ENCODE measurements around the gene PRKAA2.
A peak's percentile ranks its signal among the peaks of the same experiment; 100 is the strongest.

The PRKAA2 gene

DNA sequence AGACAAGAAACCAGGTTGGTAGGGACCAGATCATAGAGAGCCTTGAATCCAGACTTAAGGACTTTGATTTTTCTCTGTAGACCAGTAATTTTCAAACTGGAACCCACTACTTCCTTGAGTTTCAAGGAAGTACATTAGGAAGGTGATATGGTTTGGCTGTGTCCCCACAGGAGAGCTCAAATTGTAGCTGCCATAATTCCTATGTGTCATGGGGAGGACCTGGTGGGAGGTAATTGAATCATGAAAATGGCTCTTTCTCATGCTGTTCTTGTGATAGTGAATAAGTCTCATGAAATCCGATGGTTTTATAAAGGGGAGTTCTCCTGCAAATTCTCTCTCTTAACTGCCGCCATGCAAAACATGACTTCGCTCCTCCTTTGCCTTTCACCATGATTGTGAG is 10.1 kb upstream of the PRKAA2 start:
- Histone ChIP-seq H3K36me3 (ENCODE audit: control insufficient read depth, low read depth, low read length) (no peaks in the 10 kb centered on the region), H3K4me3 (ENCODE audit: low read length) (no peak overlapping the region), H3K9ac (ENCODE audit: low read length) (no peak overlapping the region), H3K9me3 (ENCODE audit: control insufficient read depth, low read depth, low read length) (no peaks in the 10 kb centered on the region), H3K4me1 (ENCODE audit: control insufficient read depth, low read depth, low read length) (peaks cover 5% of the 10 kb centered on the region), H3K27me3 (ENCODE audit: control insufficient read depth, insufficient read depth, low read length) (no peaks in the 10 kb centered on the region), H3K27ac (ENCODE audit: low read length) (no peak overlapping the region)

DNA sequence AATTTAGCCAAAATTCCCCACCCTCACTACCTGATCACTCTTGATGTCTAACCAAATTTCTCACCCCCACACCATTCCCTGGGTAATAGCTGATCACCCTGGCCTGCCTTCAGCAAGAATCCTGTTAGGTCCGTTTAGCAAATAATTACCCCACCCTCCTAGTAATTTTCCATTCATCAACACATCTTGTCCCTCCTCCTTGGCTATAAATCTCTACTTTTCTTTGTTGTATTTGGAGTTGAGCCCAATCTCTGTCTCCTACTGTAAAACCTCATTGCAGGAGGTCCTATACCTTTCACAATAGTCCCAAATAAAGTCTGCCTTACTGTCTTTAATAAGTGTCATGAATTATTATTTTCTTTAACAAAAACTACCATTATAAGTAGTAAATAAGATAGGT is 6.9 kb upstream of the PRKAA2 start:
- no peaks in the 10 kb centered on the region for H3K36me3 ChIP-seq (ENCODE audit: control insufficient read depth, low read depth, low read length)
- H3K9me3 ChIP-seq (ENCODE audit: control insufficient read depth, low read depth, low read length): no peaks in the 10 kb centered on the region
- H3K9ac ChIP-seq (ENCODE audit: low read length): no peak overlapping the region
- no peak overlapping the region for H3K27ac ChIP-seq (ENCODE audit: low read length)
- H3K4me1 ChIP-seq (ENCODE audit: control insufficient read depth, low read depth, low read length): peaks cover under 1% of the 10 kb centered on the region
- no peak overlapping the region for H3K4me3 ChIP-seq (ENCODE audit: low read length)
- peaks cover 10% of the 10 kb centered on the region for H3K27me3 ChIP-seq (ENCODE audit: control insufficient read depth, insufficient read depth, low read length)

DNA sequence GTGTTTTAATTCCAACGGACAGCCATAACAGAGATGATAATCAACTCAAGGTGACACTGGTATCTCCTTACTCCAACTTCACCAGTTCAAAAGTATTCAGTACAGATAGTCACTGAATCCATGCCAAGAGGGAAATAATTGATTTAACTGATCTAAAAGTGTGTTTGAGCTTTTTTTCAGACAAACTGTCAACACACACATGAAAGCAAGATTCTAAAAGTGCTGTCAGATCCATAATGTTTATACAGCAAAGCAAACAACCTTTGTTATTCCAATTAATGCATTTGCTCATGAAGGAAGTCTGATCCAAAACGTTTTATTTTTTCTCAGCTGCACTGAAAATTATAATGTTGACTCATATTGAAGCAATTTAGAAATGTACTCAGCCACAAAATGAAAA is 5.9 kb upstream of the PRKAA2 start:
- Histone ChIP-seq H3K9ac (ENCODE audit: low read length) (no peak overlapping the region), H3K27me3 (ENCODE audit: control insufficient read depth, insufficient read depth, low read length) (peaks cover 20% of the 10 kb centered on the region), H3K4me1 (ENCODE audit: control insufficient read depth, low read depth, low read length) (peaks cover 2% of the 10 kb centered on the region), H3K4me3 (ENCODE audit: low read length) (no peak overlapping the region), H3K9me3 (ENCODE audit: control insufficient read depth, low read depth, low read length) (no peaks in the 10 kb centered on the region), H3K36me3 (ENCODE audit: control insufficient read depth, low read depth, low read length) (no peaks in the 10 kb centered on the region), H3K27ac (ENCODE audit: low read length) (no peak overlapping the region)

DNA sequence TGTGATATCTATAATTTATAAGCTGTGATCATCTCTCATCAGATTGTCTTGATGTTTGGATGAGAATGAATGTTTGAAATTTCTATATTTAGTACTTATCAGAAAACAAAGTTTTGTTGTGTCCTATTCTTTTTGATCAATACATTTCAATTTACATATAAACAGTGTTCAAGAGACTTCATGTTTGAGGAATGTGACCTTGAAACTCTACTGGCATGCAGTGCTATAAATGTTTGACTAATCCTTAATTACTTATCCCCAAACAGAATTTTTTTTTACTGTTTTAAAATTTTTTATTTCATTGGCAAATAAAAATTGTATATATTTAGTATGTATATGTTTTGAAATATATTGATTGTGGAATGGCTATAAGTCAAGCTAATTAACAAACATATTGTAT is 1.5 kb upstream of the PRKAA2 start:
- no peaks in the 10 kb centered on the region for H3K9me3 ChIP-seq (ENCODE audit: control insufficient read depth, low read depth, low read length)
- H3K4me3 ChIP-seq (ENCODE audit: low read length): no peak overlapping the region
- peaks cover 9% of the 10 kb centered on the region for H3K4me1 ChIP-seq (ENCODE audit: control insufficient read depth, low read depth, low read length)
- no peak overlapping the region for H3K27ac ChIP-seq (ENCODE audit: low read length)
- peaks cover 44% of the 10 kb centered on the region for H3K27me3 ChIP-seq (ENCODE audit: control insufficient read depth, insufficient read depth, low read length)
- H3K36me3 ChIP-seq (ENCODE audit: control insufficient read depth, low read depth, low read length): no peaks in the 10 kb centered on the region
- H3K9ac ChIP-seq (ENCODE audit: low read length): no peak overlapping the region

DNA sequence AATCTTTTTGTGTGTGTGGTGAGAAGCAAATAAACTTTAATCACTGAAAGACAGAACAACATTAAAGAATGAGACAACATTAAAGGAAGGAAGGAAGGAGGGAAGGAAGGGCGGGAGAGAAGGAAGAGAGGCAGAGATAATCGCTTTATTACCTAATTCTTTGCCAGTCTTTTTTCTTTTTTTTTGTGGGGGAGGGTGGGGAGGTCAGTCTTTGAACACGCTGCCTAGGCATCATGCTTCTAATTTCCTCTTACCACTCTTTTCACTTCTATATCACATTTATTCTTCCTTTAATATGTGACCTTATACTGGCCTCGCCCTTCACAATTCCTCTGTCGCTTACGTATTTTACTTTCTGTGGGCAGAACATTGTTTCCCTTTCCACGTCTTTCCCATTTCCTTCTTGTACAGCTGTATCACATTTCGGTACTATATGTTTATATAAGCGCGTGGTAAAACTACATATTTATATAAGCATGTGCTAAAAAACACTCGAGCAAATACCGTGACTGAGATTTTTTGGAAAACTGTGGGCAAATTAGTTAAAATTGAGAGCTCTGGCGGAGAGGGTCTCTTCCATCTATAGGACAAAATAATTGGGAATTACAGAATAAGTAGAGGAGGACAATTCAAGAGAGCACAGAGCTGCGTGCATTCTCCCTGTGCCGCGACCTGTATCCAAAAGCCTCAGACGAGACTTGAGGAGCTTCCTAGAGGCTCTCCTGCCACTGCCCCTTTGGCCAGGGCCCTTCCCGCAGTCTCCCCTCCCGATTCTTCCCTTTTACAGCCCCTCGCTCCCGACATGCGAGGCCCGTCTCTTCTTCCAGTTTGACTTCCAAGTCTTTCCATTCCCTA is 823 bp upstream of the PRKAA2 start:
- H3K9me3 ChIP-seq (ENCODE audit: control insufficient read depth, low read depth, low read length): no peaks in the 10 kb centered on the region
- H3K27me3 ChIP-seq (ENCODE audit: control insufficient read depth, insufficient read depth, low read length): peaks cover 44% of the 10 kb centered on the region
- H3K27ac ChIP-seq (ENCODE audit: low read length): no peak overlapping the region
- peak overlapping the region; percentile 83 for H3K4me3 ChIP-seq (ENCODE audit: low read length)
- peak overlapping the region; percentile 38 for H3K9ac ChIP-seq (ENCODE audit: low read length)
- no peaks in the 10 kb centered on the region for H3K36me3 ChIP-seq (ENCODE audit: control insufficient read depth, low read depth, low read length)
- peaks cover 9% of the 10 kb centered on the region for H3K4me1 ChIP-seq (ENCODE audit: control insufficient read depth, low read depth, low read length)

DNA sequence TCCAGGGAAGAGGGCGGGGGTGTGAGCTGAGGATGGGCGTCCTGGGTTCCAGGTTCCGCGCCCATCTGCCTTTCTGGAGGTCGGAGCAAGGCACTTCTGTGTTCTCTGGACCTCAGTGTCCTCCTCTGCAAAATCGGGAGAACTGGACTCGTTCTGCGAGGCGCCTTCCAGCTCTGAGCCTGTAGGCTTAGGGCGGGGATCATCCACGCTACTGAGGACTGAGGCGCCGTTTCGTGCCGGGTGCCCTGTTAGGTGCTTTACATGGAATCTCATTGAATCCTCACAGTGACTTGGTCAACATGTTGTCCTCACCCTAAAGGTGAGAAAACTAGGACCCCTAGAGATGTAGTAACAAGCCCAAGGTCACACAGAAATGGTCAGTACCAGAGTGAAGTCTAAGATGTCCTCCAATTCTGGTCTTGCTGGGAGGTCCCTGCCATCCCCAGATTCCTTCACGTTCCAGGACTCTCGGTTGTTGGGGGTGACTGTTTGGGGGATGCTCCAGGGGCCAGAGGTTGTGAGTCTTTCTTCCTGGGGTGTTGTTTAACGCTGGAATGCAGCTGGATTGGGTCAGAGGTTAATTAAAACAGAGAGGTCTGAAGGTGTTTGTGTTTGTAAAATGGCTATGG is 677 bp downstream of the PRKAA2 start:
- Histone ChIP-seq H3K4me3 (ENCODE audit: low read length) (peak overlapping the region; percentile 76), H3K9me3 (ENCODE audit: control insufficient read depth, low read depth, low read length) (no peaks in the 10 kb centered on the region), H3K36me3 (ENCODE audit: control insufficient read depth, low read depth, low read length) (no peaks in the 10 kb centered on the region), H3K9ac (ENCODE audit: low read length) (peak overlapping the region; percentile 30), H3K27ac (ENCODE audit: low read length) (no peak overlapping the region), H3K27me3 (ENCODE audit: control insufficient read depth, insufficient read depth, low read length) (peaks cover 44% of the 10 kb centered on the region), H3K4me1 (ENCODE audit: control insufficient read depth, low read depth, low read length) (peaks cover 9% of the 10 kb centered on the region)

DNA sequence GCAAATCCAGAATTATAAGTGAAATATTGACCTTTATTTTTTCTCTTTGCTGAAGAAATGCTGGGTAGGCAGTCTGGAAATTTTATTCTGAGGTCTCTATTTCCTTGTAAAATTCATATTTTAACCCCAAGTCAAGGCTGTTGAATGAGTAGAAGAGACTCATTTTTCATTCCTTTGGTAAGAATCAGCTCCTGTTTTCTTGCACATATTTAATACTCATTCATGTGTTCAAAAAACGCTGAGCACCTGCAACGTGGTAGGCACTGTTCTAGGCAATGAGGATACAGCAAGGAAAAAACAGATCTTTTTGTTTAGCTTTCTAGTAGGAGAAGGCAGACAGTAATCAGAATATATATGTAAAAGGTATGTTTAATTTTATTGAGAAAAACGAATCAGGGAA is 1.5 kb downstream of the PRKAA2 start:
- no peaks in the 10 kb centered on the region for H3K9me3 ChIP-seq (ENCODE audit: control insufficient read depth, low read depth, low read length)
- H3K27me3 ChIP-seq (ENCODE audit: control insufficient read depth, insufficient read depth, low read length): peaks cover 44% of the 10 kb centered on the region
- H3K4me1 ChIP-seq (ENCODE audit: control insufficient read depth, low read depth, low read length): peaks cover 9% of the 10 kb centered on the region
- no peaks in the 10 kb centered on the region for H3K36me3 ChIP-seq (ENCODE audit: control insufficient read depth, low read depth, low read length)
- H3K4me3 ChIP-seq (ENCODE audit: low read length): peak overlapping the region; percentile 76
- H3K9ac ChIP-seq (ENCODE audit: low read length): no peak overlapping the region
- no peak overlapping the region for H3K27ac ChIP-seq (ENCODE audit: low read length)

DNA sequence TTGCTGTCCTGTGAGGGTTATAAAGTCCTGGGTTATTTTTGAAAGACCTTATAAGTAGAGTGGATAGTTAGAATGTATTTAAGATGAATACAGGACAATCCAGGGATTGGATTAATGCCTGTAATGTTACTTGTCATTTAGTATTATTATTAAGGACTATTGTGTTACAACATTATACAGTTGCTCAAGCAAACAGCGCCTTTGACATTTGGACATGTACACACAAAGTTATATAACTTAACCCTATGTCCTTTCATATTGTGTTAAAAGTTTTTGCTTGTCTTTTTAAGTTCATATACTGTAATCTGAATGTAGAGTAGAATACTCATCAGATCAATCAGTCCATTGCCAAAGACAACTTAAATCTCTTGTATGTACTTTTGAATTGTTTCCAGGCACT is 2.0 kb downstream of the PRKAA2 start:
- Histone ChIP-seq H3K27ac (ENCODE audit: low read length) (no peak overlapping the region), H3K9me3 (ENCODE audit: control insufficient read depth, low read depth, low read length) (no peaks in the 10 kb centered on the region), H3K9ac (ENCODE audit: low read length) (no peak overlapping the region), H3K4me3 (ENCODE audit: low read length) (no peak overlapping the region), H3K36me3 (ENCODE audit: control insufficient read depth, low read depth, low read length) (no peaks in the 10 kb centered on the region), H3K4me1 (ENCODE audit: control insufficient read depth, low read depth, low read length) (peaks cover 9% of the 10 kb centered on the region), H3K27me3 (ENCODE audit: control insufficient read depth, insufficient read depth, low read length) (peaks cover 44% of the 10 kb centered on the region)

DNA sequence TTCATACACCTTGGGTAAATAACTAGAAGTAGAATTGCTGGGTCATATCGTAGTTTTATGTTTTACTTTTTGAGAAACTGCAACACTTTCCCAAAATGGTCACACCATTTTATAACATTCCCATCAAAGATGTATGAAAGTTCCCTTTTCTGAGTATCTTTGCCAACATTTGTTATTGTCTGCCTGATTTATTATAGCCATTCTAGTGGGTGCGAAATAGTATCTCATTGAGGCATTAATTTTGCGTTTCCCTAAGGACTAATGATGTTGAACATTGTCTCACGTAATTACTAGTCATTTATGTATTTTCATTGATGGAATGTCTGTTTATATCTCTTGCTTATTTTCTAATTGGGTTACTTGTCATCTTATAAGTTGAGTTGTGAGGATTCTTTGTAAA is 3.4 kb downstream of the PRKAA2 start:
- Histone ChIP-seq H3K36me3 (ENCODE audit: control insufficient read depth, low read depth, low read length) (no peaks in the 10 kb centered on the region), H3K9ac (ENCODE audit: low read length) (no peak overlapping the region), H3K27me3 (ENCODE audit: control insufficient read depth, insufficient read depth, low read length) (peaks cover 31% of the 10 kb centered on the region), H3K4me3 (ENCODE audit: low read length) (no peak overlapping the region), H3K27ac (ENCODE audit: low read length) (no peak overlapping the region), H3K4me1 (ENCODE audit: control insufficient read depth, low read depth, low read length) (peaks cover 9% of the 10 kb centered on the region), H3K9me3 (ENCODE audit: control insufficient read depth, low read depth, low read length) (no peaks in the 10 kb centered on the region)

GRCh38 chr1:56654126-56654923 is 9.2 kb downstream of the PRKAA2 start:
- Histone ChIP-seq H3K4me1 (ENCODE audit: control insufficient read depth, low read depth, low read length) (no peaks in the 10 kb centered on the region), H3K9me3 (ENCODE audit: control insufficient read depth, low read depth, low read length) (peaks cover 12% of the 10 kb centered on the region), H3K4me3 (ENCODE audit: low read length) (no peak overlapping the region), H3K36me3 (ENCODE audit: control insufficient read depth, low read depth, low read length) (no peaks in the 10 kb centered on the region), H3K27ac (ENCODE audit: low read length) (no peak overlapping the region), H3K9ac (ENCODE audit: low read length) (no peak overlapping the region), H3K27me3 (ENCODE audit: control insufficient read depth, insufficient read depth, low read length) (no peaks in the 10 kb centered on the region)

GRCh38 chr1:56655991-56656613 is 11.0 kb downstream of the PRKAA2 start:
- H3K27me3 ChIP-seq (ENCODE audit: control insufficient read depth, insufficient read depth, low read length): no peaks in the 10 kb centered on the region
- no peak overlapping the region for H3K27ac ChIP-seq (ENCODE audit: low read length)
- no peaks in the 10 kb centered on the region for H3K4me1 ChIP-seq (ENCODE audit: control insufficient read depth, low read depth, low read length)
- no peaks in the 10 kb centered on the region for H3K36me3 ChIP-seq (ENCODE audit: control insufficient read depth, low read depth, low read length)
- H3K9ac ChIP-seq (ENCODE audit: low read length): no peak overlapping the region
- H3K4me3 ChIP-seq (ENCODE audit: low read length): no peak overlapping the region
- H3K9me3 ChIP-seq (ENCODE audit: control insufficient read depth, low read depth, low read length): peaks cover 12% of the 10 kb centered on the region
